HepG2 (cell line): Measurements from ENCODE around the gene RTF1. TPM values are rescaled to one million over a fixed set of nuclear protein-coding genes. Genes with fewer than 3 reads are reported as not detected.

Experiments
- ARHGAP35 ChIP-seq: sonication (generic); formaldehyde crosslinking; IDR thresholded peaks from 2 replicates; pipeline ENCODE4 v1.9.0; 2022; ENCODE audit warnings: mild to moderate bottlenecking, inconsistent platforms, moderate library complexity, missing genetic modification reagents, borderline replicate concordance
- ATAD3A ChIP-seq: sonication (generic); formaldehyde crosslinking; IDR thresholded peaks from 2 replicates; pipeline ENCODE4 v1.4.0; 2020; ENCODE audit warnings: missing genetic modification reagents
- FOXA3 ChIP-seq: IDR thresholded peaks from 2 replicates; pipeline ENCODE4 v1.6.1; 2016; ENCODE audit warnings: missing genetic modification reagents, missing compliant biosample characterization
- GABPA ChIP-seq, 2 experiments: IDR thresholded peaks; 2 replicates each; pipeline ENCODE4 v1.6.1; 2011 to 2016; ENCODE audit warnings: low read depth in 2 of 2, low read length in 1 of 2, missing biosample characterization in 1 of 2, missing genetic modification characterization in 1 of 2
- HOXA9 ChIP-seq: sonication (generic); formaldehyde crosslinking; IDR thresholded peaks from 2 replicates; pipeline ENCODE4 v1.8.1; 2022; ENCODE audit warnings: missing genetic modification reagents, mild to moderate bottlenecking, moderate library complexity, borderline replicate concordance
- NCOA1 ChIP-seq: sonication (generic); formaldehyde crosslinking; IDR thresholded peaks from 2 replicates; pipeline ENCODE4 v1.9.0; 2021; ENCODE audit warnings: missing genetic modification reagents
- NFE2L1 ChIP-seq: sonication (generic); formaldehyde crosslinking; IDR thresholded peaks from 2 replicates; pipeline ENCODE4 v1.4.0; 2020; ENCODE audit warnings: missing genetic modification reagents, mild to moderate bottlenecking, borderline replicate concordance
- NR2C2 ChIP-seq: sonication (generic); formaldehyde crosslinking; IDR thresholded peaks from 2 replicates; pipeline ENCODE4 v1.4.0; 2020; ENCODE audit warnings: missing genetic modification reagents, mild to moderate bottlenecking, moderate library complexity, borderline replicate concordance
- RARA ChIP-seq: IDR thresholded peaks from 2 replicates; pipeline ENCODE4 v1.6.1; 2016; ENCODE audit warnings: missing genetic modification reagents, missing compliant biosample characterization
- ZFP90 ChIP-seq: sonication (generic); formaldehyde crosslinking; IDR thresholded peaks from 2 replicates; pipeline ENCODE4 v1.8.0; 2022; ENCODE audit warnings: missing genetic modification reagents, mild to moderate bottlenecking, inconsistent platforms, borderline replicate concordance
- ZNF160 ChIP-seq: sonication (generic); formaldehyde crosslinking; IDR thresholded peaks from 2 replicates; pipeline ENCODE4 v1.8.0; 2022; ENCODE audit warnings: mild to moderate bottlenecking, inconsistent platforms, missing genetic modification reagents
- ZNF782 ChIP-seq: sonication (generic); formaldehyde crosslinking; IDR thresholded peaks from 2 replicates; pipeline ENCODE4 v1.4.0; 2020; ENCODE audit warnings: missing genetic modification reagents, mild to moderate bottlenecking, borderline replicate concordance
- ZNF816 ChIP-seq: sonication (generic); formaldehyde crosslinking; IDR thresholded peaks from 2 replicates; pipeline ENCODE4 v1.8.0; 2022; ENCODE audit warnings: missing genetic modification reagents, mild to moderate bottlenecking, borderline replicate concordance
- ZNF879 ChIP-seq: sonication (generic); formaldehyde crosslinking; IDR thresholded peaks from 2 replicates; pipeline ENCODE4 v1.8.1; 2023; ENCODE audit warnings: missing genetic modification reagents
- polyA plus RNA-seq, 8 experiments: library from polyadenylated mRNA; depleted of rRNA in 3 of 8; stranded (reverse) in 7 of 8; unstranded in 1 of 8; fragments of >200 nt; fragmentation: Illumina TruSeq in 4 of 8; extraction: Trizol in 4 of 8; gene quantifications; 2 replicates each; pipeline versions ENCODE4 v1.2.1 to v1.2.3, GENCODE V29; 2011 to 2016; ENCODE audit warnings: low read depth in 4 of 8, missing spikeins in 1 of 8, mixed read lengths in 1 of 8; ENCODE audit not compliant: insufficient read depth in 1 of 8
- total RNA-seq, 5 experiments: library from RNA; depleted of rRNA; stranded (reverse); fragments of >200 nt; fragmentation: Illumina TruSeq; extraction: Trizol; gene quantifications; 2 replicates each; pipeline ENCODE4 v1.2.3, GENCODE V29; 2016; ENCODE audit warnings: low read depth in 1 of 5
- TF ChIP-seq, protein P1 (sequence below): IDR thresholded peaks from 2 replicates; pipeline ENCODE4 v1.4.0; 2020; ENCODE audit warnings: mild to moderate bottlenecking, missing genetic modification reagents
- TF ChIP-seq, protein P2 (sequence below): sonication (generic); formaldehyde crosslinking; IDR thresholded peaks from 2 replicates; pipeline ENCODE4 v1.4.0; 2020; ENCODE audit warnings: missing genetic modification reagents, borderline replicate concordance
- TF ChIP-seq, protein P3 (sequence below): sonication (generic); formaldehyde crosslinking; IDR thresholded peaks from 2 replicates; pipeline ENCODE4 v1.4.0; 2020; ENCODE audit warnings: missing genetic modification reagents
- TF ChIP-seq, protein P4 (sequence below): sonication (generic); formaldehyde crosslinking; IDR thresholded peaks from 2 replicates; pipeline ENCODE4 v1.8.1; 2023; ENCODE audit warnings: mild to moderate bottlenecking, inconsistent platforms, moderate library complexity, missing genetic modification reagents, borderline replicate concordance

Gene RTF1
- total and polyA plus RNA-seq, 2 of the 13 experiments (the other 11 are each of a cell fraction or from before 2014, with no cell fraction given) = 13.9 to 17.9 TPM

DNA sequence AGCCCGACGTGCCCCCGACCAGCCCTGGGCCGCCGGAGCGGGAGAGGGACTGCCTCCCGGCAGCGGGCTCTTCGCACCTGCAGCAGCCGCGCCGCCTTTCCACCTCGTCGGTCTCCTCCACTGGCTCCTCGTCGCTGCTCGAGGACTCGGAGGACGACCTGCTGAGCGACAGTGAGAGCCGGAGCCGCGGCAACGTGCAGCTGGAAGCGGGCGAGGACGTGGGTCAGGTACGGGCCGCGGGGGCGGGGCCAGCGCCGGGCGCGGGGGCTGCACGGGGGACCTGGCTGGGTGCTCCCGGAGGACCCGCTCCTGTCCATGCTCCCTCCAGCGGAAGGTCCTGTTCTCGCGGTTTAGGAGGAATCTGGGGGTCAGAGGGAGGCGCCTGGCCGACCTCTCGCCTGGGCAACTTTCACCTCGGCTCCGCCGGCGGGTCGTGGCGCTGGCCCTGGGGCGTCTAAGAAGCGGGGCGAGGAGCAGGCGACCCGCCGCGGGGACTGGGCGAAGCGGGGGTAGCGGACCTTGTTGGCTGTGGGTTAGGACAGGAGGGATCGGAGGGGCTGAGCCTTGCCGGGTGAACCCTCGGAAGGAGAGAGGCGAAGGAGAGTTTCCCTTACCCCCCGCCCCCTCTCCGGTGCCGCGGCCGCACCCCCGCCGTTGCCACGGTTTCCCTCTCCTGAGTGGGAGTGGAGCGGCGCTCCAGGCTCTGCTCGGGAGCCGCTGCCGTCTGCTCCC is 77.5 kb downstream of the RTF1 start (continued):
- TF ChIP-seq, protein P1, sequence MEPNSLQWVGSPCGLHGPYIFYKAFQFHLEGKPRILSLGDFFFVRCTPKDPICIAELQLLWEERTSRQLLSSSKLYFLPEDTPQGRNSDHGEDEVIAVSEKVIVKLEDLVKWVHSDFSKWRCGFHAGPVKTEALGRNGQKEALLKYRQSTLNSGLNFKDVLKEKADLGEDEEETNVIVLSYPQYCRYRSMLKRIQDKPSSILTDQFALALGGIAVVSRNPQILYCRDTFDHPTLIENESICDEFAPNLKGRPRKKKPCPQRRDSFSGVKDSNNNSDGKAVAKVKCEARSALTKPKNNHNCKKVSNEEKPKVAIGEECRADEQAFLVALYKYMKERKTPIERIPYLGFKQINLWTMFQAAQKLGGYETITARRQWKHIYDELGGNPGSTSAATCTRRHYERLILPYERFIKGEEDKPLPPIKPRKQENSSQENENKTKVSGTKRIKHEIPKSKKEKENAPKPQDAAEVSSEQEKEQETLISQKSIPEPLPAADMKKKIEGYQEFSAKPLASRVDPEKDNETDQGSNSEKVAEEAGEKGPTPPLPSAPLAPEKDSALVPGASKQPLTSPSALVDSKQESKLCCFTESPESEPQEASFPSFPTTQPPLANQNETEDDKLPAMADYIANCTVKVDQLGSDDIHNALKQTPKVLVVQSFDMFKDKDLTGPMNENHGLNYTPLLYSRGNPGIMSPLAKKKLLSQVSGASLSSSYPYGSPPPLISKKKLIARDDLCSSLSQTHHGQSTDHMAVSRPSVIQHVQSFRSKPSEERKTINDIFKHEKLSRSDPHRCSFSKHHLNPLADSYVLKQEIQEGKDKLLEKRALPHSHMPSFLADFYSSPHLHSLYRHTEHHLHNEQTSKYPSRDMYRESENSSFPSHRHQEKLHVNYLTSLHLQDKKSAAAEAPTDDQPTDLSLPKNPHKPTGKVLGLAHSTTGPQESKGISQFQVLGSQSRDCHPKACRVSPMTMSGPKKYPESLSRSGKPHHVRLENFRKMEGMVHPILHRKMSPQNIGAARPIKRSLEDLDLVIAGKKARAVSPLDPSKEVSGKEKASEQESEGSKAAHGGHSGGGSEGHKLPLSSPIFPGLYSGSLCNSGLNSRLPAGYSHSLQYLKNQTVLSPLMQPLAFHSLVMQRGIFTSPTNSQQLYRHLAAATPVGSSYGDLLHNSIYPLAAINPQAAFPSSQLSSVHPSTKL (CRISPR knock-in tag) = no peak
- TF ChIP-seq ZFP90 (CRISPR knock-in tag) = peak; percentile 37; the same call in 1 of the 2 replicates
- TF ChIP-seq ZNF160 (CRISPR knock-in tag) = no peak
- TF ChIP-seq, protein P2, sequence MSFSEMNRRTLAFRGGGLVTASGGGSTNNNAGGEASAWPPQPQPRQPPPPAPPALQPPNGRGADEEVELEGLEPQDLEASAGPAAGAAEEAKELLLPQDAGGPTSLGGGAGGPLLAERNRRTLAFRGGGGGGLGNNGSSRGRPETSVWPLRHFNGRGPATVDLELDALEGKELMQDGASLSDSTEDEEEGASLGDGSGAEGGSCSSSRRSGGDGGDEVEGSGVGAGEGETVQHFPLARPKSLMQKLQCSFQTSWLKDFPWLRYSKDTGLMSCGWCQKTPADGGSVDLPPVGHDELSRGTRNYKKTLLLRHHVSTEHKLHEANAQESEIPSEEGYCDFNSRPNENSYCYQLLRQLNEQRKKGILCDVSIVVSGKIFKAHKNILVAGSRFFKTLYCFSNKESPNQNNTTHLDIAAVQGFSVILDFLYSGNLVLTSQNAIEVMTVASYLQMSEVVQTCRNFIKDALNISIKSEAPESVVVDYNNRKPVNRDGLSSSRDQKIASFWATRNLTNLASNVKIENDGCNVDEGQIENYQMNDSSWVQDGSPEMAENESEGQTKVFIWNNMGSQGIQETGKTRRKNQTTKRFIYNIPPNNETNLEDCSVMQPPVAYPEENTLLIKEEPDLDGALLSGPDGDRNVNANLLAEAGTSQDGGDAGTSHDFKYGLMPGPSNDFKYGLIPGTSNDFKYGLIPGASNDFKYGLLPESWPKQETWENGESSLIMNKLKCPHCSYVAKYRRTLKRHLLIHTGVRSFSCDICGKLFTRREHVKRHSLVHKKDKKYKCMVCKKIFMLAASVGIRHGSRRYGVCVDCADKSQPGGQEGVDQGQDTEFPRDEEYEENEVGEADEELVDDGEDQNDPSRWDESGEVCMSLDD (CRISPR knock-in tag) = 0 out of 2 replicates have a peak, but pooled peaks have one; percentile 36
- peak; percentile 63 for TF ChIP-seq NR2C2 (CRISPR knock-in tag)
- peak; percentile 79 for TF ChIP-seq RARA (CRISPR knock-in tag)
- peak; percentile 33; the same call in 1 of the 2 replicates for TF ChIP-seq FOXA3
- peak; percentile 81; the same call in 1 of the 2 replicates for TF ChIP-seq ARHGAP35
- TF ChIP-seq NFE2L1 (CRISPR knock-in tag) = no peak
- TF ChIP-seq, protein P3, sequence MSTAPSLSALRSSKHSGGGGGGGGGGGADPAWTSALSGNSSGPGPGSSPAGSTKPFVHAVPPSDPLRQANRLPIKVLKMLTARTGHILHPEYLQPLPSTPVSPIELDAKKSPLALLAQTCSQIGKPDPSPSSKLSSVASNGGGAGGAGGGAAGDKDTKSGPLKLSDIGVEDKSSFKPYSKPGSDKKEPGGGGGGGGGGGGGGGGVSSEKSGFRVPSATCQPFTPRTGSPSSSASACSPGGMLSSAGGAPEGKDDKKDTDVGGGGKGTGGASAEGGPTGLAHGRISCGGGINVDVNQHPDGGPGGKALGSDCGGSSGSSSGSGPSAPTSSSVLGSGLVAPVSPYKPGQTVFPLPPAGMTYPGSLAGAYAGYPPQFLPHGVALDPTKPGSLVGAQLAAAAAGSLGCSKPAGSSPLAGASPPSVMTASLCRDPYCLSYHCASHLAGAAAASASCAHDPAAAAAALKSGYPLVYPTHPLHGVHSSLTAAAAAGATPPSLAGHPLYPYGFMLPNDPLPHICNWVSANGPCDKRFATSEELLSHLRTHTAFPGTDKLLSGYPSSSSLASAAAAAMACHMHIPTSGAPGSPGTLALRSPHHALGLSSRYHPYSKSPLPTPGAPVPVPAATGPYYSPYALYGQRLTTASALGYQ (CRISPR knock-in tag) = peak; percentile 47; the same call in 1 of the 2 replicates
- TF ChIP-seq, protein P4, sequence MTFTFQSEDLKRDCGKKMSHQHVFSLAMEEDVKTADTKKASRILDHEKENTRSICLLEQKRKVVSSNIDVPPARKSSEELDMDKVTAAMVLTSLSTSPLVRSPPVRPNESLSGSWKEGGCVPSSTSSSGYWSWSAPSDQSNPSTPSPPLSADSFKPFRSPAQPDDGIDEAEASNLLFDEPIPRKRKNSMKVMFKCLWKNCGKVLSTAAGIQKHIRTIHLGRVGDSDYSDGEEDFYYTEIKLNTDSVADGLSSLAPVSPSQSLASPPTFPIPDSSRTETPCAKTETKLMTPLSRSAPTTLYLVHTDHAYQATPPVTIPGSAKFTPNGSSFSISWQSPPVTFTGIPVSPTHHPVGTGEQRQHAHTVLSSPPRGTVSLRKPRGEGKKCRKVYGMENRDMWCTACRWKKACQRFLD (CRISPR knock-in tag) = peak; percentile 35; the same call in 1 of the 2 replicates
- 0 out of 2 replicates have a peak, but pooled peaks have one; percentile 16 for TF ChIP-seq ATAD3A
- TF ChIP-seq HOXA9 = no peak; the same call in 1 of the 2 replicates
- no peak for TF ChIP-seq GABPA (IDR thresholded peaks at IDR 0.05; ENCODE audit: low read depth, low read length)
- no peak for TF ChIP-seq GABPA (CRISPR knock-in tag; IDR thresholded peaks at IDR 0.05; ENCODE audit: low read depth)
- no peak for TF ChIP-seq NCOA1
- TF ChIP-seq ZNF782 (CRISPR knock-in tag) = 0 out of 2 replicates have a peak, but pooled peaks have one; percentile 39
- 0 out of 2 replicates have a peak, but pooled peaks have one; percentile 9 for TF ChIP-seq ZNF816 (CRISPR knock-in tag)
- TF ChIP-seq ZNF879 (CRISPR knock-in tag) = no peak
